Osteoblast (primary cell): ENCODE data around the gene FAM111A. TPM values are rescaled to one million over a fixed set of nuclear protein-coding genes. Genes with fewer than 3 reads are reported as not detected.
A peak's percentile ranks its signal among the peaks of the same experiment; 100 is the strongest.

Experiments used
- DNase-seq: peaks from one replicate; pipeline ENCODE4 v3.0.0; 2011; ENCODE audit warnings: low spot score, mixed read lengths; ENCODE audit not compliant: insufficient read length; ENCODE audit errors: missing footprints
- H2AFZ ChIP-seq: 2 replicates; pipeline ENCODE4 v1.6.0; 2011; ENCODE audit warnings: mild to moderate bottlenecking, low read length
- H3K27ac ChIP-seq: 2 replicates; pipeline ENCODE4 v1.5.1; 2011; ENCODE audit warnings: mild to moderate bottlenecking, low read depth, low read length, moderate library complexity
- H3K27me3 ChIP-seq: 2 replicates; pipeline ENCODE4 v1.6.0; 2012; ENCODE audit warnings: mild to moderate bottlenecking, control low read depth, inconsistent platforms, low read length, moderate library complexity; ENCODE audit not compliant: insufficient read depth
- H3K36me3 ChIP-seq: 2 replicates; pipeline ENCODE4 v1.5.1; 2011; ENCODE audit warnings: mild to moderate bottlenecking, low read length, control low read depth, moderate library complexity; ENCODE audit not compliant: insufficient read depth
- H3K4me1 ChIP-seq: 2 replicates; pipeline ENCODE4 v1.5.1; 2011; ENCODE audit warnings: mild to moderate bottlenecking, low read length, control low read depth, moderate library complexity; ENCODE audit not compliant: insufficient read depth
- H3K4me2 ChIP-seq: 2 replicates; pipeline ENCODE4 v1.6.0; 2011; ENCODE audit warnings: mild to moderate bottlenecking, low read length; ENCODE audit not compliant: insufficient read depth
- H3K4me3 ChIP-seq: fragments of 200-600 bp; sonication (generic); 3 replicates; pipeline ENCODE4 v1.5.1; 2012; ENCODE audit warnings: mild to moderate bottlenecking, low read length, inconsistent platforms; ENCODE audit not compliant: insufficient read depth
- H3K79me2 ChIP-seq: 2 replicates; pipeline ENCODE4 v1.6.0; 2012; ENCODE audit warnings: mild to moderate bottlenecking, low read length, control low read depth, inconsistent platforms; ENCODE audit not compliant: insufficient read depth
- H3K9me3 ChIP-seq: 2 replicates; pipeline ENCODE4 v1.5.1; 2011; ENCODE audit warnings: low read depth, low read length, control low read depth
- H4K20me1 ChIP-seq: 2 replicates; pipeline ENCODE4 v1.6.0; 2012; ENCODE audit warnings: mild to moderate bottlenecking, low read length, control low read depth; ENCODE audit not compliant: insufficient read depth
- CTCF ChIP-seq: IDR thresholded peaks from 2 replicates; pipeline ENCODE4 v1.5.1; 2011; ENCODE audit warnings: mild to moderate bottlenecking, low read depth, low read length, moderate library complexity; ENCODE audit errors: extremely low read depth
- total RNA-seq: library from RNA; depleted of rRNA; stranded (reverse); fragments of >200 nt; gene quantifications from 2 replicates; pipeline ENCODE4 v1.2.3, GENCODE V29; 2012

Gene FAM111A
- total RNA-seq, 1 donor: 40.5 TPM

- Histone ChIP-seq H3K4me3 (no peak overlapping the region), H3K27me3 (no peaks in the 10 kb centered on the region), H3K27ac (peak overlapping the region; percentile 85), H3K4me2 (peak overlapping the region; percentile 99), H3K4me1 (peaks cover 37% of the 10 kb centered on the region), H3K9me3 (no peaks in the 10 kb centered on the region), H3K79me2 (peaks cover 12% of the 10 kb centered on the region), H2AFZ (no peak overlapping the region), H4K20me1 (no peaks in the 10 kb centered on the region), H3K36me3 (no peaks in the 10 kb centered on the region)
- TF ChIP-seq CTCF: no peak
- DNase-seq: no peak
Observed at GRCh38 chr11:59141191-59141590, 1.5 kb upstream of the FAM111A start.

GRCh38 chr11:59141673-59142460 lies 789 bp upstream of the FAM111A start:
- Histone ChIP-seq H4K20me1 (no peaks in the 10 kb centered on the region), H3K79me2 (peaks cover 19% of the 10 kb centered on the region), H3K27ac (peak overlapping the region; percentile 85), H3K4me1 (peaks cover 38% of the 10 kb centered on the region), H3K4me2 (peak overlapping the region; percentile 99), H3K27me3 (no peaks in the 10 kb centered on the region), H3K9me3 (no peaks in the 10 kb centered on the region), H3K4me3 (peak overlapping the region; percentile 98), H3K36me3 (no peaks in the 10 kb centered on the region), H2AFZ (peak overlapping the region; percentile 96)
- TF ChIP-seq CTCF: no peak
- DNase-seq: peak; percentile 86

GRCh38 chr11:59144096-59144495 lies 1.4 kb downstream of the FAM111A start:
- no peaks in the 10 kb centered on the region for H4K20me1 ChIP-seq
- H3K4me3 ChIP-seq: peak overlapping the region; percentile 98
- peak; percentile 62 for DNase-seq
- peak overlapping the region; percentile 63 for H2AFZ ChIP-seq
- H3K36me3 ChIP-seq: peaks cover 4% of the 10 kb centered on the region
- no peak for TF ChIP-seq CTCF
- H3K4me2 ChIP-seq: peak overlapping the region; percentile 99
- peaks cover 22% of the 10 kb centered on the region for H3K79me2 ChIP-seq
- H3K4me1 ChIP-seq: peaks cover 33% of the 10 kb centered on the region
- peak overlapping the region; percentile 85 for H3K27ac ChIP-seq
- H3K27me3 ChIP-seq: no peaks in the 10 kb centered on the region
- H3K9me3 ChIP-seq: no peaks in the 10 kb centered on the region

GRCh38 chr11:59144579-59145345 lies 2.1 kb downstream of the FAM111A start:
- H3K79me2 ChIP-seq: peaks cover 21% of the 10 kb centered on the region
- H3K27ac ChIP-seq: peak overlapping the region; percentile 85
- TF ChIP-seq CTCF: no peak
- peaks cover 6% of the 10 kb centered on the region for H3K36me3 ChIP-seq
- H2AFZ ChIP-seq: peak overlapping the region; percentile 63
- peaks cover 33% of the 10 kb centered on the region for H3K4me1 ChIP-seq
- H3K9me3 ChIP-seq: no peaks in the 10 kb centered on the region
- H3K27me3 ChIP-seq: no peaks in the 10 kb centered on the region
- peak; percentile 94 for DNase-seq
- peak overlapping the region; percentile 98 for H3K4me3 ChIP-seq
- H4K20me1 ChIP-seq: no peaks in the 10 kb centered on the region
- H3K4me2 ChIP-seq: peak overlapping the region; percentile 99
